Right lobe of liver (tissue), 6 donors: Measurements from ENCODE around the gene TMEM245. TPM values are rescaled to one million over a fixed set of nuclear protein-coding genes. Genes with fewer than 3 reads are reported as not detected.
A peak's percentile ranks its signal among the peaks of the same experiment; 100 is the strongest.

Source experiments
- ATAC-seq, 4 donors: fragments of 200-7000 bp; cut with Tn5 transposase; one replicate each; pipeline ENCODE4 v1.9.1; 2020; ENCODE audit warnings: mild to moderate bottlenecking in 4 of 4, moderate library complexity in 4 of 4
- DNase-seq, 3 donors: peaks; one replicate each; pipeline ENCODE4 v3.0.0-alpha.2; 2020
- H3K27ac ChIP-seq, 3 donors: fragments of 200-600 bp; one replicate each; pipeline ENCODE4 v1.8.0; 2022
- H3K27me3 ChIP-seq, 2 donors: fragments of 200-600 bp; one replicate each; pipeline ENCODE4 v1.8.0; 2022
- H3K36me3 ChIP-seq, 4 donors: fragments of 200-600 bp; sonication (generic) in 1 of 4; one replicate each; pipeline versions ENCODE4 v1.5.1 to v1.8.0; 2017 to 2022; ENCODE audit warnings: control low read depth in 1 of 4
- H3K4me1 ChIP-seq, 4 donors: fragments of 200-600 bp; sonication (generic) in 1 of 4; one replicate each; pipeline versions ENCODE4 v1.5.1 to v1.8.0; 2017 to 2022; ENCODE audit warnings: control low read depth in 1 of 4
- H3K4me3 ChIP-seq, 3 donors: fragments of 200-600 bp; one replicate each; pipeline ENCODE4 v1.8.0; 2022
- H3K9me3 ChIP-seq, 4 donors: fragments of 200-600 bp; sonication (generic) in 1 of 4; one replicate each; pipeline versions ENCODE4 v1.5.1 to v1.8.0; 2017 to 2022; ENCODE audit warnings: control low read depth in 1 of 4
- POLR2A ChIP-seq: fragments of 450-650 bp; IDR thresholded peaks from one replicate; pipeline ENCODE4 v1.6.1; 2017; ENCODE audit warnings: antibody characterized with exemption, mild to moderate bottlenecking
- WGBS: methylation state at CpG from one replicate; pipeline ENCODE4 v1.1.6; 2018; ENCODE audit warnings: low coverage, low lambda C conversion rate; ENCODE audit not compliant: insufficient coverage; ENCODE audit errors: missing lambda C conversion rate; 5-methylcytosine and 5-hydroxymethylcytosine counted together
- intact Hi-C, 2 donors: fragments of 100-400 bp; cut with DNase I; formaldehyde crosslinking; loops; one replicate each; pipeline versions ENCODE4 v1.11.2 to v1.14.1; 2022
- total RNA-seq, 6 experiments: library from RNA; depleted of rRNA in 2 of 6; stranded (reverse); fragments of >200 nt in 2 of 6; fragmentation: NEBNext Ultra II Directional in 3 of 6; extraction: Animal tissue kit (Norgen Biotek cat#: 25700) in 3 of 6; gene quantifications; one replicate each; pipeline versions ENCODE4 v1.1.0 to v1.2.4, GENCODE V29; 2016 to 2023
- TF ChIP-seq, protein P1 (sequence below), 4 donors: fragments of 200-600 bp in 3 of 4; fragments of 450-650 bp in 1 of 4; IDR thresholded peaks; one replicate each; pipeline versions ENCODE4 v1.5.1 to v1.8.0; 2016 to 2022; ENCODE audit warnings: antibody characterized with exemption in 4 of 4, mild to moderate bottlenecking in 2 of 4
- donor health status: DM: no; HTN: yes; CAD: no.
- donor health status: DM: no; HTN: no; CAD: no.
- donor health status: DM: no; HTN: no; CAD: no.
- donor health status: DM: no; HTN: yes; CAD: no.
- donor health status: DM: no; HTN: yes; CAD: no.

Gene TMEM245
- total RNA-seq, 6 experiments from 2014 or later, result 24.7 to 39.5 (median 36.8) TPM

DNA sequence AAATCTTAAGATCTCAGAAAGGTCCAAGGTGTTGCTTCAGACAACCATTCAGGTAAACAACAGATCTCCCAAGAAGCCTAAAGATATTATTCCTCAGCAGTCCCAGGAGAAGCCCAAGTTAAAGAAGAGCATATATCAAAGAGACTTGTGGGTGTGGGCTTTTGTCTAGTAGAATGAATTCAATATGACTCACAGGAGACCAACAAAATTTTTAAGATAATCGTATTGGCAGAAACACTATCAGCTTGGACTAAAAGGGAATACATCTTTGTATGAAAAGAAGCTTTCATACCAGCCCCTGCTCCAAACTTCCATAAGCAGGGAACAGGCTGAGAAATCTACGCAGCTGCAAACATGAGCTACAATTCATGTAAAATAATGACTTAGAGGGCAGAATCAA lies 116.6 kb downstream of the TMEM245 start:
- Histone ChIP-seq H3K4me3 (no peak overlapping the region), H3K36me3 (peaks cover 0 to 2% (median 0%) of the 10 kb centered on the region in 4 donors), H3K4me1 (no peaks in the 10 kb centered on the region), H3K9me3 (no peaks in the 10 kb centered on the region), H3K27ac (no peak overlapping the region), H3K27me3 (no peaks in the 10 kb centered on the region)
- 100% methylated on average over 2 of the region's 2 CpGs for WGBS
- DNase-seq (no peak), ATAC-seq (no peak)
- intact Hi-C loops, result no loop called here
- no peak for TF ChIP-seq POLR2A
- TF ChIP-seq, protein P1, sequence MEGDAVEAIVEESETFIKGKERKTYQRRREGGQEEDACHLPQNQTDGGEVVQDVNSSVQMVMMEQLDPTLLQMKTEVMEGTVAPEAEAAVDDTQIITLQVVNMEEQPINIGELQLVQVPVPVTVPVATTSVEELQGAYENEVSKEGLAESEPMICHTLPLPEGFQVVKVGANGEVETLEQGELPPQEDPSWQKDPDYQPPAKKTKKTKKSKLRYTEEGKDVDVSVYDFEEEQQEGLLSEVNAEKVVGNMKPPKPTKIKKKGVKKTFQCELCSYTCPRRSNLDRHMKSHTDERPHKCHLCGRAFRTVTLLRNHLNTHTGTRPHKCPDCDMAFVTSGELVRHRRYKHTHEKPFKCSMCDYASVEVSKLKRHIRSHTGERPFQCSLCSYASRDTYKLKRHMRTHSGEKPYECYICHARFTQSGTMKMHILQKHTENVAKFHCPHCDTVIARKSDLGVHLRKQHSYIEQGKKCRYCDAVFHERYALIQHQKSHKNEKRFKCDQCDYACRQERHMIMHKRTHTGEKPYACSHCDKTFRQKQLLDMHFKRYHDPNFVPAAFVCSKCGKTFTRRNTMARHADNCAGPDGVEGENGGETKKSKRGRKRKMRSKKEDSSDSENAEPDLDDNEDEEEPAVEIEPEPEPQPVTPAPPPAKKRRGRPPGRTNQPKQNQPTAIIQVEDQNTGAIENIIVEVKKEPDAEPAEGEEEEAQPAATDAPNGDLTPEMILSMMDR (IDR thresholded peaks at IDR 0.05), result no peak

DNA sequence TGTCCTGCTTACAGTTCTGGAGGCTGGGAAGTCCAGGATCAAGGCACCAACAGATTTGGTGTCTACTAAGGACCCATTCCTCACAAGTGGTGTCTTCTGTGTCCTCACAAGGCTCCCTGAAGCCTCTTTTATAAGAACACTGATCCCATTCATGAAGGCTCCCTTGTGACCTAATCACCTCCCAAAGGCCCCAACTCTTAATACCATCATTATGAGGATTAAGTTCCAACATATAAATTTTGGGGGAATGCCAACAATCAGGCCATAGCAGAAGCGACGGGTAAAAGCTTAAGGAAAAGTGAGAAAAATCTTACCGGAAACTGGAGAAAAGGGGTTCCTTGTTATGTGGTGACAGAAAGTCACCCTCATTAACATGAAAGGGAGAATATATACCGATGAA lies 117.6 kb downstream of the TMEM245 start:
- no peak overlapping the region for H3K4me3 ChIP-seq
- intact Hi-C loops, result no loop called here
- 91% methylated on average over 4 of the region's 4 CpGs for WGBS
- no peaks in the 10 kb centered on the region for H3K9me3 ChIP-seq
- peaks cover 0 to 2% (median 0%) of the 10 kb centered on the region in 4 donors for H3K36me3 ChIP-seq
- no peak overlapping the region for H3K27ac ChIP-seq
- no peaks in the 10 kb centered on the region for H3K27me3 ChIP-seq
- TF ChIP-seq, protein P1 (IDR thresholded peaks at IDR 0.05), result no peak
- DNase-seq, result no peak
- ATAC-seq, result no peak
- no peaks in the 10 kb centered on the region for H3K4me1 ChIP-seq

GRCh38 chr9:109001275-109001676 lies 118.5 kb downstream of the TMEM245 start:
- TF ChIP-seq, protein P1 (IDR thresholded peaks at IDR 0.05), result no peak
- TF ChIP-seq POLR2A, result no peak
- peaks cover 0 to 2% (median 0%) of the 10 kb centered on the region in 4 donors for H3K36me3 ChIP-seq
- no peak overlapping the region for H3K27ac ChIP-seq
- no peaks in the 10 kb centered on the region for H3K4me1 ChIP-seq
- no peak for DNase-seq
- intact Hi-C loops, result no loop called here
- WGBS, result 43% methylated on average over 1 of the region's 1 CpG
- ATAC-seq, result peak in 1 of 4 donors; percentile 83
- H3K27me3 ChIP-seq, result no peaks in the 10 kb centered on the region
- H3K9me3 ChIP-seq, result no peaks in the 10 kb centered on the region
- H3K4me3 ChIP-seq, result no peak overlapping the region

GRCh38 chr9:108997112-108997511 lies 122.6 kb downstream of the TMEM245 start:
- no peaks in the 10 kb centered on the region for H3K9me3 ChIP-seq
- no peaks in the 10 kb centered on the region for H3K27me3 ChIP-seq
- intact Hi-C loops, result no loop called here
- no peak for TF ChIP-seq POLR2A
- TF ChIP-seq, protein P1 (IDR thresholded peaks at IDR 0.05), result no peak
- no peak overlapping the region for H3K27ac ChIP-seq
- 36% methylated on average over 1 of the region's 1 CpG for WGBS
- no peaks in the 10 kb centered on the region for H3K36me3 ChIP-seq
- DNase-seq (no peak), ATAC-seq (no peak)
- H3K4me1 ChIP-seq, result peaks cover 0 to 3% (median 0%) of the 10 kb centered on the region in 4 donors
- H3K4me3 ChIP-seq, result no peak overlapping the region

DNA sequence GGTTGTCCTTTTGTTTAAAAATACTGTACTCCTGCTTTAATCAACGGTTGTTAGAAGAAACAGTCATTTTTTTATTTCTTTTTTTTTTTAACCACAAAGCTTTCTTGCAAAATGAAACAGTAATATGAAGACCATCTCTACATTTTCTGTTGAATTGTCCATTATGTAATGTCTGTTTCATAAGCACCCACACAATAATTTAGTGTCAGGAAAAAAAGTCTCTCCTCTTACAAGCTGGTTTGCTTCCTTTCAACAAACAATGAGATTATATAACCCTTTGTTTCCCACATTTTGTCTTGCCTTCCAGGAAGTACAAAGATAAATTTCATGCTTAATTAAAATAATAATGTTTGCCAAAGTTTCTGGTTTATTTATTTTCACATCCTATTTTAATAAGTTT lies 123.1 kb downstream of the TMEM245 start:
- DNase-seq (no peak), ATAC-seq (no peak)
- no peak for TF ChIP-seq POLR2A
- TF ChIP-seq, protein P1 (IDR thresholded peaks at IDR 0.05), result no peak
- no peaks in the 10 kb centered on the region for H3K9me3 ChIP-seq
- 38% methylated on average over 1 of the region's 1 CpG for WGBS
- peak overlapping the region in 1 of 3 donors; percentile 12 for H3K27ac ChIP-seq
- H3K36me3 ChIP-seq, result no peaks in the 10 kb centered on the region
- no peak overlapping the region for H3K4me3 ChIP-seq
- H3K4me1 ChIP-seq, result peaks cover 0 to 3% (median 0%) of the 10 kb centered on the region in 4 donors
- no peaks in the 10 kb centered on the region for H3K27me3 ChIP-seq
- intact Hi-C loops, result no loop called here
